Measurements from ENCODE around the gene CES2. TPM values are rescaled to one million over a fixed set of nuclear protein-coding genes. Genes with fewer than 3 reads are reported as not detected.

CES2 gene
- total and polyA plus RNA-seq, 9 of the 15 experiments (the other 6 are each of a cell fraction or from before 2014, with no cell fraction given), result 2.2 to 37.9 (median 24.4) TPM

DNA sequence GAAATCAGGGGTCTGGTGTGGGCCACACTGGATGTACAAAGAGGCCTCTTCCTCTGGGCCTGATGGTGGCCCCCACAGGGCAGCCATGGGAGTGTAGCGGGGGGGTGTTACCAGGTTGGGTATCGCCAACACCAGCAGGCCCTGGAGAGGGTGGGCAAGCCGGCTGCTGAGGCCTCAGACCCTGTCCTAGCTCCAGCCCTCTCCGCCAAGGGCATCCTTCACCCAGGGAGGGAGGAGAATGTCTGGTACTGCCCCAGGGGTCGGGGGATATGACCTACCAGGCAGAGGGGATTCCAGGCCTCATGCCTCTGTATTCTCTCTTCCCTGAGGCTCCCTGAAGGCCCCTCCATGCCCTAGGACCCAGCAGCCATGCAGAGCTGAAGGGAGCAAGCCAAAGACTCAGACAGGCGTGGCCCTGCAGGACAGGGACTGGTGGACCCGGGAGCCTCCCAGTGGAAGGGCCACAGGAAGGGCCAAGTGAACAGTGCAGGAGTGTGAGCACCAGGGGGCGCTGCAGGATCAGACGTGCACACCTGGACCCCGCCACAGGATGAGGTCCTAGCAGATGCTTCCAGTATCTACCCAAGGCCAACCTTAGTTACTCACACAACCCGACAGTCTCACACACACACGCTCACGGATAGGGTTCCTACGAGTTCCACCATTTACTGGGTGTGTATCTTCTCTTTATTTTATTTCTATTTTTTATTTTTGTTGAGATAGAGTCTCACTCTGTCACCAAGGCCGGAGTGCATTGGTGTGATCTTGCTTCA is 42.2 kb downstream of the CES2 start (continued):
- TF ChIP-seq HLTF (IDR thresholded peaks at IDR 0.05), result 0 out of 2 replicates have a peak, but pooled peaks have one; percentile 17
- TF ChIP-seq MECOM (CRISPR knock-in tag; IDR thresholded peaks at IDR 0.05), result peak; percentile 89
- no peak for TF ChIP-seq NRF1 (conservative IDR thresholded peaks at IDR 0.05 in 1 of 2, IDR thresholded peaks at IDR 0.05 in 1 of 2)
- peak; percentile 96 for TF ChIP-seq STAG1 (CRISPR knock-in tag; IDR thresholded peaks at IDR 0.05; ENCODE audit: borderline replicate concordance)
- no peak for TF ChIP-seq ZNF263 (CRISPR knock-in tag; IDR thresholded peaks at IDR 0.05; ENCODE audit: borderline replicate concordance)
- TF ChIP-seq COPS2 (conservative IDR thresholded peaks at IDR 0.05), result no peak
- TF ChIP-seq, protein P1, sequence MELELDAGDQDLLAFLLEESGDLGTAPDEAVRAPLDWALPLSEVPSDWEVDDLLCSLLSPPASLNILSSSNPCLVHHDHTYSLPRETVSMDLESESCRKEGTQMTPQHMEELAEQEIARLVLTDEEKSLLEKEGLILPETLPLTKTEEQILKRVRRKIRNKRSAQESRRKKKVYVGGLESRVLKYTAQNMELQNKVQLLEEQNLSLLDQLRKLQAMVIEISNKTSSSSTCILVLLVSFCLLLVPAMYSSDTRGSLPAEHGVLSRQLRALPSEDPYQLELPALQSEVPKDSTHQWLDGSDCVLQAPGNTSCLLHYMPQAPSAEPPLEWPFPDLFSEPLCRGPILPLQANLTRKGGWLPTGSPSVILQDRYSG (tag; conservative IDR thresholded peaks at IDR 0.05; ENCODE audit: low read depth), result no peak
- peak; percentile 82 for TF ChIP-seq HDGF (IDR thresholded peaks at IDR 0.05)
- TF ChIP-seq CBX1 (IDR thresholded peaks at IDR 0.05; ENCODE audit: low read depth), result no peak
- TF ChIP-seq MAFF (IDR thresholded peaks at IDR 0.05; ENCODE audit: low read length), result no peak
- TF ChIP-seq, protein P2, sequence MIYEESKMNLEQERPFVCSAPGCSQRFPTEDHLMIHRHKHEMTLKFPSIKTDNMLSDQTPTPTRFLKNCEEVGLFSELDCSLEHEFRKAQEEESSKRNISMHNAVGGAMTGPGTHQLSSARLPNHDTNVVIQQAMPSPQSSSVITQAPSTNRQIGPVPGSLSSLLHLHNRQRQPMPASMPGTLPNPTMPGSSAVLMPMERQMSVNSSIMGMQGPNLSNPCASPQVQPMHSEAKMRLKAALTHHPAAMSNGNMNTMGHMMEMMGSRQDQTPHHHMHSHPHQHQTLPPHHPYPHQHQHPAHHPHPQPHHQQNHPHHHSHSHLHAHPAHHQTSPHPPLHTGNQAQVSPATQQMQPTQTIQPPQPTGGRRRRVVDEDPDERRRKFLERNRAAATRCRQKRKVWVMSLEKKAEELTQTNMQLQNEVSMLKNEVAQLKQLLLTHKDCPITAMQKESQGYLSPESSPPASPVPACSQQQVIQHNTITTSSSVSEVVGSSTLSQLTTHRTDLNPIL (CRISPR knock-in tag; IDR thresholded peaks at IDR 0.05), result no peak
- TF ChIP-seq CC2D1A (IDR thresholded peaks at IDR 0.05), result peak; percentile 75
- TF ChIP-seq, protein P3, sequence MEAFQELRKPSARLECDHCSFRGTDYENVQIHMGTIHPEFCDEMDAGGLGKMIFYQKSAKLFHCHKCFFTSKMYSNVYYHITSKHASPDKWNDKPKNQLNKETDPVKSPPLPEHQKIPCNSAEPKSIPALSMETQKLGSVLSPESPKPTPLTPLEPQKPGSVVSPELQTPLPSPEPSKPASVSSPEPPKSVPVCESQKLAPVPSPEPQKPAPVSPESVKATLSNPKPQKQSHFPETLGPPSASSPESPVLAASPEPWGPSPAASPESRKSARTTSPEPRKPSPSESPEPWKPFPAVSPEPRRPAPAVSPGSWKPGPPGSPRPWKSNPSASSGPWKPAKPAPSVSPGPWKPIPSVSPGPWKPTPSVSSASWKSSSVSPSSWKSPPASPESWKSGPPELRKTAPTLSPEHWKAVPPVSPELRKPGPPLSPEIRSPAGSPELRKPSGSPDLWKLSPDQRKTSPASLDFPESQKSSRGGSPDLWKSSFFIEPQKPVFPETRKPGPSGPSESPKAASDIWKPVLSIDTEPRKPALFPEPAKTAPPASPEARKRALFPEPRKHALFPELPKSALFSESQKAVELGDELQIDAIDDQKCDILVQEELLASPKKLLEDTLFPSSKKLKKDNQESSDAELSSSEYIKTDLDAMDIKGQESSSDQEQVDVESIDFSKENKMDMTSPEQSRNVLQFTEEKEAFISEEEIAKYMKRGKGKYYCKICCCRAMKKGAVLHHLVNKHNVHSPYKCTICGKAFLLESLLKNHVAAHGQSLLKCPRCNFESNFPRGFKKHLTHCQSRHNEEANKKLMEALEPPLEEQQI (IDR thresholded peaks at IDR 0.05), result no peak
- TF ChIP-seq SOX6 (IDR thresholded peaks at IDR 0.05), result peak; percentile 30; the same call in 1 of the 2 replicates
- peak; percentile 34 for TF ChIP-seq TBP (optimal IDR thresholded peaks at IDR 0.05; ENCODE audit: low read depth, low read length)
- no peak for TF ChIP-seq TRIM24 (IDR thresholded peaks at IDR 0.05)
- no peak for TF ChIP-seq ZNF444 (CRISPR knock-in tag; IDR thresholded peaks at IDR 0.05)
- TF ChIP-seq RB1 (IDR thresholded peaks at IDR 0.05; ENCODE audit: low read depth), result peak; percentile 91
- TF ChIP-seq ETV5 (CRISPR knock-in tag; IDR thresholded peaks at IDR 0.05; ENCODE audit: low read depth), result peak; percentile 67; the same call in 1 of the 2 replicates
- peak; percentile 88 for TF ChIP-seq ARID2 (IDR thresholded peaks at IDR 0.05)
- TF ChIP-seq, protein P4, sequence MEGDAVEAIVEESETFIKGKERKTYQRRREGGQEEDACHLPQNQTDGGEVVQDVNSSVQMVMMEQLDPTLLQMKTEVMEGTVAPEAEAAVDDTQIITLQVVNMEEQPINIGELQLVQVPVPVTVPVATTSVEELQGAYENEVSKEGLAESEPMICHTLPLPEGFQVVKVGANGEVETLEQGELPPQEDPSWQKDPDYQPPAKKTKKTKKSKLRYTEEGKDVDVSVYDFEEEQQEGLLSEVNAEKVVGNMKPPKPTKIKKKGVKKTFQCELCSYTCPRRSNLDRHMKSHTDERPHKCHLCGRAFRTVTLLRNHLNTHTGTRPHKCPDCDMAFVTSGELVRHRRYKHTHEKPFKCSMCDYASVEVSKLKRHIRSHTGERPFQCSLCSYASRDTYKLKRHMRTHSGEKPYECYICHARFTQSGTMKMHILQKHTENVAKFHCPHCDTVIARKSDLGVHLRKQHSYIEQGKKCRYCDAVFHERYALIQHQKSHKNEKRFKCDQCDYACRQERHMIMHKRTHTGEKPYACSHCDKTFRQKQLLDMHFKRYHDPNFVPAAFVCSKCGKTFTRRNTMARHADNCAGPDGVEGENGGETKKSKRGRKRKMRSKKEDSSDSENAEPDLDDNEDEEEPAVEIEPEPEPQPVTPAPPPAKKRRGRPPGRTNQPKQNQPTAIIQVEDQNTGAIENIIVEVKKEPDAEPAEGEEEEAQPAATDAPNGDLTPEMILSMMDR (IDR thresholded peaks at IDR 0.05 in 2 of 3, conservative IDR thresholded peaks at IDR 0.05 in 1 of 3; ENCODE audit: insufficient read depth in 2 of 3, low read depth in 1 of 3, low read length in 3 of 3), result peak; percentile 94 to 98 (median 97)
- TF ChIP-seq, protein P5, sequence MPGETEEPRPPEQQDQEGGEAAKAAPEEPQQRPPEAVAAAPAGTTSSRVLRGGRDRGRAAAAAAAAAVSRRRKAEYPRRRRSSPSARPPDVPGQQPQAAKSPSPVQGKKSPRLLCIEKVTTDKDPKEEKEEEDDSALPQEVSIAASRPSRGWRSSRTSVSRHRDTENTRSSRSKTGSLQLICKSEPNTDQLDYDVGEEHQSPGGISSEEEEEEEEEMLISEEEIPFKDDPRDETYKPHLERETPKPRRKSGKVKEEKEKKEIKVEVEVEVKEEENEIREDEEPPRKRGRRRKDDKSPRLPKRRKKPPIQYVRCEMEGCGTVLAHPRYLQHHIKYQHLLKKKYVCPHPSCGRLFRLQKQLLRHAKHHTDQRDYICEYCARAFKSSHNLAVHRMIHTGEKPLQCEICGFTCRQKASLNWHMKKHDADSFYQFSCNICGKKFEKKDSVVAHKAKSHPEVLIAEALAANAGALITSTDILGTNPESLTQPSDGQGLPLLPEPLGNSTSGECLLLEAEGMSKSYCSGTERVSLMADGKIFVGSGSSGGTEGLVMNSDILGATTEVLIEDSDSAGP (CRISPR knock-in tag; IDR thresholded peaks at IDR 0.05), result peak; percentile 45; the same call in 1 of the 2 replicates
